Endodermal cell (in vitro differentiated cells): ENCODE results near the gene EPB41L3. TPM values are rescaled to one million over a fixed set of nuclear protein-coding genes. Genes with fewer than 3 reads are reported as not detected.

Experiments used
- DNase-seq: peaks from one replicate; pipeline ENCODE4 v3.0.0-alpha.2; 2017
- H3K27ac ChIP-seq: 2 replicates; pipeline ENCODE4 v1.5.1; 2013; ENCODE audit warnings: mild to moderate bottlenecking, low read depth, low read length, moderate library complexity
- H3K27me3 ChIP-seq: 2 replicates; pipeline ENCODE4 v1.6.1; 2013; ENCODE audit warnings: mild to moderate bottlenecking, low read length, moderate library complexity; ENCODE audit not compliant: insufficient read depth, control insufficient read depth, poor library complexity, severe bottlenecking
- H3K36me3 ChIP-seq: 2 replicates; pipeline ENCODE4 v1.7.0; 2013; ENCODE audit warnings: mild to moderate bottlenecking, low read length, moderate library complexity; ENCODE audit not compliant: control insufficient read depth, insufficient read depth
- H3K4me1 ChIP-seq: one replicate; pipeline ENCODE4 v1.7.0; 2013; ENCODE audit warnings: low read length; ENCODE audit not compliant: control insufficient read depth, insufficient read depth
- H3K4me3 ChIP-seq: 2 replicates; pipeline ENCODE4 v1.5.1; 2013; ENCODE audit warnings: mild to moderate bottlenecking, low read length, moderate library complexity
- H3K9ac ChIP-seq: 2 replicates; pipeline ENCODE4 v1.6.1; 2013; ENCODE audit warnings: mild to moderate bottlenecking, low read length, moderate library complexity; ENCODE audit not compliant: poor library complexity, severe bottlenecking; ENCODE audit errors: extremely low read depth
- H3K9me3 ChIP-seq: 2 replicates; pipeline ENCODE4 v1.6.1; 2013; ENCODE audit warnings: mild to moderate bottlenecking, low read length, moderate library complexity; ENCODE audit not compliant: control insufficient read depth
- H3K27ac Mint-ChIP-seq: 2 replicates; pipeline ENCODE4 v1.8.0; 2020; ENCODE audit warnings: mixed read lengths
- H3K27me3 Mint-ChIP-seq: 2 replicates; pipeline ENCODE4 v1.8.0; 2021; ENCODE audit warnings: mild to moderate bottlenecking, mixed read lengths; ENCODE audit not compliant: insufficient read depth
- H3K36me3 Mint-ChIP-seq: 2 replicates; pipeline ENCODE4 v1.8.0; 2020; ENCODE audit warnings: low read depth, mixed read lengths
- H3K4me1 Mint-ChIP-seq: 2 replicates; pipeline ENCODE4 v1.8.0; 2020; ENCODE audit warnings: mixed read lengths
- H3K4me3 Mint-ChIP-seq: 2 replicates; pipeline ENCODE4 v1.8.0; 2020; ENCODE audit warnings: mild to moderate bottlenecking, moderate library complexity, mixed read lengths
- H3K9me3 Mint-ChIP-seq: 2 replicates; pipeline ENCODE4 v1.8.0; 2020; ENCODE audit warnings: mild to moderate bottlenecking, mixed read lengths
- WGBS, 2 experiments: methylation state at CpG; one replicate each; pipeline versions ENCODE4 v1.1.5 to v1.1.7; 2013; ENCODE audit warnings: missing lambda C conversion rate in 2 of 2, mixed read lengths in 1 of 2; ENCODE audit not compliant: insufficient coverage in 1 of 2, insufficient read length in 1 of 2; 5-methylcytosine and 5-hydroxymethylcytosine counted together
- total RNA-seq, 2 donors: library from RNA; stranded (reverse); fragmentation: NEBNext Ultra II Directional in 1 of 2; extraction: Animal tissue kit (Norgen Biotek cat#: 25700) in 1 of 2; gene quantifications; 2 replicates in 1 of 2; 3 replicates in 1 of 2; pipeline ENCODE4 v1.2.1, GENCODE V29; 2021
- TF ChIP-seq, protein P1 (sequence below): fragments of 200-600 bp; sonication (generic); conservative IDR thresholded peaks from 2 replicates; pipeline ENCODE4 v1.5.0; 2021; ENCODE audit warnings: antibody characterized with exemption, mild to moderate bottlenecking

The EPB41L3 gene
- total RNA-seq, 2 donors from 2014 or later = 49.3 to 51.6 TPM

GRCh38 chr18:5464251-5464650 lies 79.5 kb downstream of the EPB41L3 start:
- H3K9me3 Mint-ChIP-seq = no peaks in the 10 kb centered on the region
- DNase-seq = no peak
- H3K4me1 Mint-ChIP-seq = no peaks in the 10 kb centered on the region
- Histone ChIP-seq H3K27ac (no peak overlapping the region), H3K27me3 (no peaks in the 10 kb centered on the region), H3K9me3 (no peaks in the 10 kb centered on the region), H3K9ac (no peak overlapping the region), H3K4me3 (no peak overlapping the region), H3K36me3 (no peaks in the 10 kb centered on the region), H3K4me1 (no peaks in the 10 kb centered on the region)
- peaks cover 5% of the 10 kb centered on the region for H3K36me3 Mint-ChIP-seq
- no peaks in the 10 kb centered on the region for H3K27me3 Mint-ChIP-seq
- TF ChIP-seq, protein P1, sequence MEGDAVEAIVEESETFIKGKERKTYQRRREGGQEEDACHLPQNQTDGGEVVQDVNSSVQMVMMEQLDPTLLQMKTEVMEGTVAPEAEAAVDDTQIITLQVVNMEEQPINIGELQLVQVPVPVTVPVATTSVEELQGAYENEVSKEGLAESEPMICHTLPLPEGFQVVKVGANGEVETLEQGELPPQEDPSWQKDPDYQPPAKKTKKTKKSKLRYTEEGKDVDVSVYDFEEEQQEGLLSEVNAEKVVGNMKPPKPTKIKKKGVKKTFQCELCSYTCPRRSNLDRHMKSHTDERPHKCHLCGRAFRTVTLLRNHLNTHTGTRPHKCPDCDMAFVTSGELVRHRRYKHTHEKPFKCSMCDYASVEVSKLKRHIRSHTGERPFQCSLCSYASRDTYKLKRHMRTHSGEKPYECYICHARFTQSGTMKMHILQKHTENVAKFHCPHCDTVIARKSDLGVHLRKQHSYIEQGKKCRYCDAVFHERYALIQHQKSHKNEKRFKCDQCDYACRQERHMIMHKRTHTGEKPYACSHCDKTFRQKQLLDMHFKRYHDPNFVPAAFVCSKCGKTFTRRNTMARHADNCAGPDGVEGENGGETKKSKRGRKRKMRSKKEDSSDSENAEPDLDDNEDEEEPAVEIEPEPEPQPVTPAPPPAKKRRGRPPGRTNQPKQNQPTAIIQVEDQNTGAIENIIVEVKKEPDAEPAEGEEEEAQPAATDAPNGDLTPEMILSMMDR = no peak
- 67 to 91% methylated on average over 1 to 2 of the region's 2 CpGs for WGBS, 2 experiments
- no peak overlapping the region for H3K27ac Mint-ChIP-seq
- H3K4me3 Mint-ChIP-seq = no peak overlapping the region

- H3K36me3 ChIP-seq = no peaks in the 10 kb centered on the region
- no peaks in the 10 kb centered on the region for H3K9me3 Mint-ChIP-seq
- peaks cover 3% of the 10 kb centered on the region for H3K36me3 Mint-ChIP-seq
- no peaks in the 10 kb centered on the region for H3K27me3 ChIP-seq
- TF ChIP-seq, protein P1 = no peak
- no peaks in the 10 kb centered on the region for H3K27me3 Mint-ChIP-seq
- H3K27ac Mint-ChIP-seq = no peak overlapping the region
- no peak for DNase-seq
- 94 to 97% methylated on average over 4 to 6 of the region's 8 CpGs for WGBS, 2 experiments
- no peak overlapping the region for H3K4me3 ChIP-seq
- H3K9ac ChIP-seq = no peak overlapping the region
- H3K9me3 ChIP-seq = no peaks in the 10 kb centered on the region
- no peak overlapping the region for H3K27ac ChIP-seq
- no peaks in the 10 kb centered on the region for H3K4me1 ChIP-seq
- H3K4me3 Mint-ChIP-seq = no peak overlapping the region
- no peaks in the 10 kb centered on the region for H3K4me1 Mint-ChIP-seq
Observed at GRCh38 chr18:5463831-5464230, 80.0 kb downstream of the EPB41L3 start.

DNA sequence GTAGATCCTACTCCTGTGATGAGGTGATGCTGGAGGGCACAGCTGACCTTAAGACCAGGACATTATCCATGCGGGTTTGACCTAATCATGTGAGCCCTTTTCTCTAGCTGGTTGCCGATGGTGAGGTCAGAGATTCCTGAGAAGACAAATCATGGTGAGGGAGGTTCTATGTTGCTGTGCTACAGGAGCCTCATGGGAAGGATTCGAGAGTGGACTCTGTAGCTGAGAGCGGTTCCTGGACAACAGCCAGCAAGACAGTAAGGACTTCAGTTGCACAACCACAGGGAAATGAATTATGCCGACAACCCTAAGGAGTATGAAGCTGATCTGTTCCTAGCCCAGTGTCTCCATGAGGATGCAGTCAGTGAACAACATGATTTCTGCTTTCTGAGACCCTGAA lies 80.4 kb downstream of the EPB41L3 start:
- Mint-ChIP-seq H3K4me3 (no peak overlapping the region), H3K36me3 (no peaks in the 10 kb centered on the region), H3K27ac (no peak overlapping the region), H3K9me3 (no peaks in the 10 kb centered on the region), H3K27me3 (no peaks in the 10 kb centered on the region), H3K4me1 (no peaks in the 10 kb centered on the region)
- Histone ChIP-seq H3K9me3 (no peaks in the 10 kb centered on the region), H3K36me3 (no peaks in the 10 kb centered on the region), H3K4me1 (no peaks in the 10 kb centered on the region), H3K27ac (no peak overlapping the region), H3K4me3 (no peak overlapping the region), H3K27me3 (no peaks in the 10 kb centered on the region), H3K9ac (no peak overlapping the region)
- TF ChIP-seq, protein P1 = no peak
- DNase-seq = no peak
- 83 to 97% methylated on average over 5 of the region's 5 CpGs for WGBS, 2 experiments
